Head of caudate nucleus (tissue), 42 donors: ENCODE results near the gene NINL.
"Not testable (repeated sequence)": the region's sequence is repeated elsewhere in the genome, so short reads cannot be mapped to it uniquely, and the experiment has no call there.

ENCODE experiments used
- DNase-seq, 42 donors: peaks; one replicate each; pipeline versions ENCODE4 v3.0.0 to v3.0.0-alpha.2; 2020 to 2021; ENCODE audit warnings: mixed read lengths in 7 of 42
- intact Hi-C: fragments of 100-400 bp; cut with DNase I; formaldehyde crosslinking; loops from one replicate; pipeline ENCODE4 v1.15.0; 2022

Gene NINL

DNA sequence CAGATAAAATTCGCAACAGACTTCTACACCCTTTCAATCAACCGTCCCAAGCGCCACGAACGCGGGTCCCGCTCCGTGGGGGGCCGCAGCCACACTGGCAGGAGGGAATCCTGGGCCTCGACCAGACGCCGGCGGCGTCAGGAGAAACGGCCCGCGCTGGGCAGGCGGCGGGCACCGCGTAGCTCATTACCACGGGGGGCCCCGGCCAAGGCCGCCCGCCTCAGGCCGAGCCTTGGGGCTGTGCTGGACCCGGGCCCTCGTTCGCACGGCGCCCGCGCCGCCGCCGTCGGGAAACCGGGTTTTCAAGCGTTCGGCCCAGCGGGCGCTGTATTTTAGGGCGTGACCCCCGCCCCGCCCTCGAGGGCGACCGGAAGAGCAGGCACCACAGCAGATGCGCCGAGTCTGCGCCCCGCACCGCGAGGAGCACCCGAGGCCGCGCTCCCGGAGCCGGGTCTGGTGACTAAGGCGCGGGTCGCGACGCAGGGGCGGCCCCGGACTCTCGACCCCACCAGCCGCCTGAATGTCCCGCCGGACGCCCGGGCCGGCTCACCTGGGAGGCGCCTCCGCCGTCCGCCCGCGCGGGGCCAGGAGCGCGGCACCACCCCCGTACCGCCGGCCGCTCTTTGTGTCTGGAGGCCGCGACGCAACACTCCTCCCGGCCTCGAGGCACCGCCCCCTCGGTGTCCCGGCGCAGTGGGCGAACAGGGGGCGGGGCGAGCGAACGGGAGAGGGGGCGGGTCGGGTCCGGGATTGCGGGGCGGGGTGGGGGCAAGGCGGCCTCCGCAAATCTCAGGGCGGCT is at the start of gene NINL:
Gene NINL (minus strand): TSS at position 627 of the 800 bp plus-strand sequence. CDS start 58,944 bp downstream, outside the sequence.
- intact Hi-C loops: no loop called here
- peak in 38 of 42 donors; percentile 16 to 76 (median 45) for DNase-seq

DNA sequence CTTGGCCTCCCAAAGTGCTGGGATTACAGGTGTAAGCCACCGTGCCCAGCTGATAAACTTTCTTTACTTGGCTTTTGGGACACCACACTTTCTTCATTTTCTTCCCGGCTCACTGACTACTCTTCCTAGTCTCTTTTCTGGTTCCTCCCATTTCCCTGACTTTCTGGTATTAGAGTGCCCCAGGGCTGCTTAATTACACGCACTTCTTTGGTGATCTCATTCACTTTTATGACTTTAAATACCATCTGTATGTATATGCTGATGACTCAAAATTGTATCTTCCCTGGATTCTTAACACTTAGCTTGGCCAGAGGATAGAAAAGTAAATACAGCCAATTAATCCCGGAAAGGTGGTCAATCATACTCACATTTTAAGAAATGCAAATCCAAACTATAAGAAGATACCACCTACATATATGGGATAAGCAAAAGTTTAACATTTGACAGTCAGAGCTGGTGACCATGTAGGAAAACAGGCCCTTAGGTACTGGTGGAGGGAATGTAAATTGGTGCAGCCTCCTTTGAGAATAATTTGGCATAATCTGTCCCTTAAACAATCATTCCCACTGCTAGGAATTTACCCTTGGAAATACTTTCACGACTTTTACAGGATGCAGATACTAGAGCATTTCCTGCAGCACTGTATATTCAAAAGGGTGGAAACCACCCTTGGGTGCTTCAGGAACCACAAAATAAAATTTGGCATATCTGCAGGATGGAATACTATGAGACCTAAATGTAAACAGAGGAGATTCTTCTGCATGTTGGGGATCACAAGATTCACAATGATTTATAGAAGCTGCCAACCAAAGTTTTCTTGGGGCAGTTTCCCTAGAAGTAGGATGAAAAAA is 47.8 kb upstream of the NINL start:
- intact Hi-C loops: no loop called here
- DNase-seq: no peak

DNA sequence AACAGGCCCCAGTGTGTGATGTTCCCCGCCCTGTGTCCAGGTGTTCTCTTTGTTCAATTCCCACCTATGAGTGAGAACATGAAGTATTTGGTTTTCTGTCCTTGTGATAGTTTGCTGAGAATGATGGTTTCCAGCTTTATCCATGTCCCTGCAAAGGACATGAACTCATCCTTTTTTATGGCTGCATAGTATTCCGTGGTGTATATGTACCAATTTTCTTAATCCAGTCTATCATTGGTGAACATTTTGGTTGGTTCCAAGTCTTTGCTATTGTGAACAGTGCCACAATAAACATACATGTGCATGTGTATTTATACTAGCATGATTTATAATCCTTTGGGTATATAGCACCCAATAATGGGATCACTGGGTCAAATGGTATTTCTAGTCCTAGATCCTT is 45.3 kb upstream of the NINL start:
- intact Hi-C loops: not testable (repeated sequence)

DNA sequence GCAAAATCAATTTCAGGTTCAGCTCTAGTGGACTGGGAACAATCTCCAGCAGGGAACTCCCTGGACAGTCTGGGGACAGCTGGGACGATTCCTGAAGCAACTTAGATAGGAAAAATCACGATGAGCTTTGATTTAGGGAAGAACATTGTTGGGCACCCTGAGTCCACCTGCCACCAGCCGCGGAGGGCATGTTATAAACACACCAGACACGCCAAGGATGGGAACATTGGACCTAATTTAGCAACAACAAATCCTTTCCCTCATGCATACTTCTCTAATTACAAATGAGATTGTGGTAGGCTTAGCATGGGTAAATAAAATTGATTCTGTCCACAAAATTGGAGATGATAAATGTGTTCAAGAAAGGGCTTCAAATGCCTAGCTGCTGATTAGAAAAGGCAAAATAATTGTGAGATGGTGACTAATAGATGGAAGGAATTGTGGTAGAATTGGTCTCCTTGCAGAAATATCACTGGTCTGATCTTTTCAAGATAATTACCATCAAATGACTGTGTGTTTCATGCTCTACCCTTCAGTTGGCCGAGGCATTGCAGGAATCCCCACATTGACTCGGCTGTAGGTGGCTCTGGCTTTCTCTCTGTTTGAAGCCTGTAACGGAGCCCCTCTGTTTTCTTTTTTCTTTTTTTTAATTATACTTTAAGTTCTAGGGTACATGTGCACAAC is 44.6 kb upstream of the NINL start:
- DNase-seq: no peak
- intact Hi-C loops: loop anchor here (10.0 kb wide), 2 partner anchors 85 to 225 kb away; partner anchors contain the start of gene GINS1

More for the DNA sequence above, 45.3 kb upstream of the NINL start:
- DNase-seq: not testable (repeated sequence)

DNA sequence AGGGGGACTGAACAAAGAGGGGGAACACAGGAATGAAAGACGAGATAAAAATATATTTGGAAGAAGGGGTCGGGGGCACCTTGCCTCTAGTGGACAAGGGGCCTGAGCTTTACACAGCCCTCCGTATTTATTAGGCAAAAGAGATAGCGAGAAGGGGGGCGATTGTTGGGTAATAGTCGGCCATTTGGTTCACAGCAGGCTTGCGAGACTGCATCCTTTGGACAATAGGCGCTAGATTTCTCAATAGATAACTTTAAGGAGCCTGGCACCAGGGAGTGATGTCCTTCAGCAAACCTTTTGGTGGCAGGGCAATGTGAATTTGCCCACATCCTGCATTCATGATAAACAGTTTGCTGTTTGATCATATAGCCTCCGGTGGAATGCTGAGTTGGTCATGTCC is 41.4 kb upstream of the NINL start:
- no peak for DNase-seq
- intact Hi-C loops: loop anchor here (10.0 kb wide), 2 partner anchors 82 to 222 kb away; partner anchors contain the start of gene GINS1

DNA sequence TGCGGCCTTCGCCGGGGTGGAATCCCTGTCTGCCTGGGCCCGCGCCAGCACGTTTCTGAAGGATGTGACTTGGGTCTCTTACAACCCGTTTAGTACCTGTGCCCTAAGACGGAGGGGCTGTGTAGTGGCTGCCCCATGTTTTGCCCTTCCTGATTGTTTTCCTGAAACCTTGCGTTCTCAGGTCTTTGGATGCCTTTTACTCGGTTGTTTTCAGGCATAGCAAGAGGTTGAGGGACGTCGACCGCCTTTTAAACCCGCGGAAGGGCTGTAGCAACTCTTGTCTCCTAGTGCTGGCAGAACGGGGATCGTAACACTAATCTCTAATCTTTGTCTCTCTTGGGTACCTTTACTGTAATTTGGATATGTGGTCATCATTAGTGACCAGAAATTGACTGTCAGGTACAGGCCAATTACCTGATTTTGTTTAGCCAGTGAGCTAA is 39.2 kb upstream of the NINL start:
- DNase-seq: peak in 11 of 42 donors; percentile 38 to 71 (median 58)

DNA sequence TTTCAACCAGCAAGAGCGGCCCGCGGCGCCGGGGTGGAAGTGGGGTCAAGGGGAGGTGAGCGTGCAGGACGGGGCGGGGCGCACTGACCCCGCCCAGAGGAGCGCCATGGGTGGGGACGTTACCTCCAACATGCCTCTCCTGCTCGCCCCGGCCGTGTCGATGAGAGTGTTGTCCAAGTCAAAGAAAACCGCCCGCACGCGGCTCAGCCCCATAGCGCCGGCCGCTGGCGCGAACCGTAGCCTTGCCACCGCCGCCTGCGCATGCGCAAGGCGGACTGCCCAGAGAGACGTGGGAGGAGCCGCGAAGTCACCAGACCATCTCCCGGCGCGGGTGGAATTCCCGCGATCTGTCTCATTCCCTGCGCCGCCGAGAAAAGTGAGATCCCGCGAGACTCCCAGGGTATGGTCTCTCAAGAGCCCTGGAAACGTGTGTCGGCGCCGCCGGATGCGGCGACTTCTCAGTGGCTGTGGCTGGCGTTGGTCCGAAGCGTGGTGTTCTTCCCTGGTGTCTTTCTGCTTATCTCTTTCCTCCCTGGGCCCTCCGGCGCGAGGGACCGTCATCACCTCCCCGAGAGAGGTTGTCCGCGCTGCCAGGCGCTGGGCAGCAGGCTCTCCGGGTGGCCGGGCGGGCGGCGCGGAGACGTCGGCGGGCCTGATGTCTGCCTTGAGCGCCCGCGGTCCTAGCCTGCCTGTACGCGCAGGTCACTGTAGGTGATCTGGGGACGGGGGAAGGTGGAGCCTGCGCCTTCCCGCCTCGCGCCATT is 38.6 kb upstream of the NINL start, which contains the start of gene NANP:
Gene NANP (minus strand): TSS at position 279 of the 764 bp plus-strand sequence. CDS start 66 bp downstream, at position 213.
- intact Hi-C loops: loop anchor here (5.0 to 10.0 kb wide), 4 partner anchors 73 to 243 kb away; partner anchors contain the start of genes GINS1 and ZNF337
- peak; percentile 87 to 97 (median 93) for DNase-seq

More for the DNA sequence above, 39.2 kb upstream of the NINL start:
- intact Hi-C loops: loop anchor here (5.0 to 10.0 kb wide), 4 partner anchors 73 to 243 kb away; partner anchors contain the start of genes GINS1 and ZNF337

DNA sequence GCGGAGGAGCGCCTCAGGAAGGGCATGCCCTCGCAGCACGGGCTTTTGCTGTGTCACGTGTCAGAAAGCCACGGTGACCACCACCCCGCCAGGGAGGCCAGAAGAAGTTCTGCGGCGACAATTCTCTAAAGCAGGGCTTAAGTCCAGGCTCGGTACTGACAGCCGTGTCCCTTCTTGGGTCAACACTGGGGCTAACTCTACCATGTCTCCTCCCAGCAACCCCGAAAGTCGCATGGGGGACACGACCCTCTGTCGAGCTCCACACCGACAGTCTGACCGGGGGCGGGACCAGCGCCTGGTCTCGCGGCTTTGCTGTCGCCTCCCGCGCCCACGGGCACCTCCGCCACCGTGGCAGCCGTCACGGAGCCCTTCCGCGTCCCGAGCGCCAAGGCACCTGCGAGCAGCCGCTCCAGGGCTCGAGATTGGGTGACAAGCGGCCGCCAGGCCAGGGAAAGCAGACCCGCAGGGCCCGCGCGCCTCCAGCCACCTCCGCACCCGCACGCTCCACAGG is 37.9 kb upstream of the NINL start:
- intact Hi-C loops: loop anchor here (5.0 to 10.0 kb wide), 4 partner anchors 74 to 244 kb away; partner anchors contain the start of genes GINS1 and ZNF337
- peak in 38 of 42 donors; percentile 19 to 65 (median 41) for DNase-seq

DNA sequence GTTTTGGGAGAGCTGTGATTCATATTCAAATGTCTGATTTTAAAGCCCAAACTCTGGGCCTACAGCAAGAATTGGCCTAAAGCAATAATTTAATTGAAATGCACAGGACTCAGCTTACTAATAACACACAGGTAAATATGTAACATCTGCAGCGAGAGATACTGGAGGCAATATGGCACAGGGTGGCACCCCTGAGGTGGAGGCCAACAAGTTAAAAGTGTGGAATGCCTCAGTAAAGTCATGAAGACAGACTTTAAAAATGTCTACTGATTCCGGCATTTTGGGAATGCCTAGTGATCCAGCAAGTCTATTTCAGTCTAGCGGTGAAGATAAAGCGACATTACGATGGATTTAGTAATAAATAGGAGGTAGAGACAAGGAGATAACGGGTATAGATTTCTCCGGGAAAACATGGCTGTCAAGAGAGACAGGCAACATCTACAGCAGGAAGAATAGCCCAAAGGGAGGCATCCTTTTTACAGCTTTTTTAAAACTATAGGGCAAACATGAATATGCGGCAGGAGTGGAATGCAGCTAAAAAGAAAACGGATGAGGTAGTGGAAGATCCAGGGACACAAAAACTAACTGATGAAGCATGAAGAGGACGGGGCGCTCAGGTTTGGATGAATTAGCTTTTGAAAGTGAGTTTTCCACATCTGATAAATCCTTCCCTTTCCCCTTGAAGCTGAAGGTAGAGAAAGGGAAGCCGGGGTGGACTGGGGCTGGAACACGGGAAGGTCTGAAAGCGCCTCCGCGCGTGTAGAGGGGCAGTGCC is 37.3 kb upstream of the NINL start:
- DNase-seq: peak in 10 of 42 donors; percentile 8 to 66 (median 26)
- intact Hi-C loops: loop anchor here (5.0 to 10.0 kb wide), 4 partner anchors 75 to 245 kb away; partner anchors contain the start of genes GINS1 and ZNF337

DNA sequence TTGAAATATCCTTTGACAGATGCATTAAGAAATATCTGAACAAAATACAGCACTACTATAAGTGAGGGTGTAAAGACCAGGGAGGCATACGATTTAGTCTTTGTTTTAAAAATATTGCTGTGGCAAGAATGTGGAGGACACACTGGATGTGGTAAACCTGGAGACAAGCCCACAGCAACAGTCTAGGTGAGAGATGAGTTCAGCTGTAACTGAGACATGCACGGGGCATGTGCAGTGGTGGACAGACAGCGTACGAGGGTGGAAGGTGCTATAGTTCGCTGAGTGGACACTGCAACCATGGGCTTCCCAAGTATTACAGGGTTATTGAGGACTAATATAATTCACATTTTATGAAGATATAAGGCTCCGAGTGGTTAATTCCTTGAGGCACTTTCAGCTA is 36.7 kb upstream of the NINL start:
- intact Hi-C loops: loop anchor here (5.0 to 10.0 kb wide), 4 partner anchors 75 to 245 kb away; partner anchors contain the start of genes GINS1 and ZNF337
- DNase-seq: peak in 1 of 42 donors; percentile 26

DNA sequence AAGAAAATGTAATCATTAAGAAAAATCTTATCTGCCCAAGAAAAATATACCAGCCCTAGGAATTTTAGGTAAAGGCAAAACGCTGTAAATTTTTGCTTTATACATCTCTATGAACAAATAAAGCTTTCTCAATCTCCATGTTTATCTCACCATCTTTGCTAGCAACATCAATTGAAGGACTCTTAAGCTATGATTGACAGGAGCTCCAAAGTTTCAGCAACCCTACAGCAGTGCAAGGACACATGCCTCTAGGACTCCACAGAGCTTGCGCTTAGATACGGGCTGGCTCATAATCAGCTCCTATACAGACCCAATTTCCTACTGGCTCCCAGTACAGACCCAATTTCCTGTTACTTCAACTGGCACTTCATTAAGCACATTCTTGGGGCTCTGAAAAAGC is 34.2 kb upstream of the NINL start:
- intact Hi-C loops: no loop called here
- no peak for DNase-seq

DNA sequence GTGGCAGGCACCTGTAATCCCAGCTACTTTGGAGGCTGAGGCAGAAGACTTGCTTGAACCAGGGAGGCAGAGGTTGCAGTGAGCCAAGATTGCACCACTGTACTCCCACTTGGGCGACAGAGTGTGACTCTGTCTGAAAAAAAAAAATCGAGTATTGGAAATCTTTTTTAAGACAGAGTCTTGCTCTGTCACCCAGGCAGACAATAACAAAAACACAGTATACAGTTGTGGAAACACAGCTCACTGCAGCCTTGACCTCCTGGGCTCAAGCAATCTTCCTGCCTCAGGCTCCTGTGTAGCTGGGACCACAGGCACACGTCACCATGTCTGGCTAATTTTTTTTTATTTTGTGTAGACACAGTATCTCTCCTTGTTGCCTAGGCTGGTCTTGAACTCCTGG is 23.4 kb upstream of the NINL start:
- intact Hi-C loops: no loop called here
- no peak for DNase-seq

DNA sequence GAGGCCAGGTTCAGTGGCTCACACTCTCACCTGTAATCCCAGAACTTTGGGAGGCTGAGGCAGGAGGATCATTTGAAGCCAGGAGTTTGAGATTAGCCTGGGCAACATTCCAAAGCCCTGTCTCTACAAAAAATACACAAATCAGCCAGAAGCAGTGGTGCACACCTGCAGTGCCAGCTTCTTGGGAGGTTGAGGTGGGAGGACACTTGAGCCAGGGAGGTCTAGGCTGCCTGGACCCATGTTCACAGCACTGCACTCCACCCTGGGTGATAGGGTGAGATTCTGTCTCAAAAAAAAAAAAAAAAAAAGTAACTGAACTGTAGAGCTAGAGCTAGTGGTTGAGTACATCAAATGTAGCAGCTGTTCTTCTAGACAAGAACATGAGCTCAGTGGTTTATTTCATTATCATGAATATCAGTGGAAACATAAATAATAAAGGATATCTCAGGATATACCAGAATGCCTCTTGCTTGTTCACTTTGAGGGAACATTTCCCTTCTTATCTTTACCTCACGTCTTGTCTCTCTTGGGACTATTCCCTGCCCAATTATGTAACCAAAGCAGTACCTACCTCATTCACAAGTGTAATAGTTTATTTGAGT is 20.9 kb upstream of the NINL start:
- no peak for DNase-seq
- intact Hi-C loops: no loop called here

DNA sequence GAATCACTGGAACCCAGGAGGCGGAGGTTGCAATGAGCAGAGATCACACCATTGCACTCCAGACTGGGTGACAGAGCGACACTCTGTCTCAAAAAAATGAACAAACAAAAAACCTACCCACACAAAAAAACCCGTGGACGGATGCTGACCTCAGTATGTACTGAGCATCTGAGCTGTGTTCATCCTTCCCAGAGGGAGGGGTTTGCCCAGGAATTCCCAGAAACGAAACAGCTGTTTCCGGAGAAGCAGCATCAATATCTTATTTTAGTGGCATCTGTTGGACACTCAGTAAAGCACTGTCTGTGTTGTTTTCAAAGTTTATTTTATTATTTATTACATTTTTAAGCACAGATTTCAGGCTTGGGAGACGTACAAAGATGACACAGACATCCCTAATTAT is 19.8 kb upstream of the NINL start:
- DNase-seq: no peak
- intact Hi-C loops: no loop called here

DNA sequence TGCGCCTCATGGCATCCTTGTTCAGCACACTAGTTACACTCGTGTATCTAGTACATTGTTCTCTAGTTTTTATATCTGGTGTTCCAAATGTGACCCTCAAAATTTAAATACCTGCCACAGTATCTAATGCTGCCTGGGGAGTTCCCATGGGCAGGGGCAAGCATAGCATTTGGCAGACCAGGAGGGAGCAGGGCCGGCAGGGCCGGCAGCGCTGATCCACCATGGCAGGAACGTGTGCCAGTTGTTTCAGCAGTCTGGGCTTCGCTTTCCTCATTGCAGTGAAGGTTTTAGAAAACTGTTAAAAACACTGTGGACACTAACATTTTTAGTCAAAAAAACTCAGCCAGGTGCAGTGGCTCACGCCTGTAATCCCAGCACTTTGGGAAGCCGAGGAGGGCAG is 19.3 kb upstream of the NINL start:
- intact Hi-C loops: no loop called here
- DNase-seq: no peak

DNA sequence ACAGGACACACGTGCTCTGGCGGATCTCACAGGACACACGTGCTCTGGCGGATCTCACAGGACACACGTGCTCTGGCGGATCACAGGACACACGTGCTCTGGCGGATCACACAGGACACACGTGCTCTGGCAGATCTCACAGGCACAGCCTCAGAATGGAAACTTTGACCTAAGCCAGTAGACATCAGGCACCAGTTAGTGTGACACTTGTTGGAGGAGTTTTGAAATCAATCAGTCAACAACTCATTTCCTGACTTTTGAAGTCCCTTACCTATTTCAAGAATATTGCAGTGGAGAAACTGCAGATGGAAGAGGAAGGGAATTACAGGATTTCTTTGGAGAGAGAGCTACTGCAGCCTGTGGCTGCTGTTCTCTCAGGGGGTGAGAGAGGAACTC is 17.6 kb upstream of the NINL start:
- DNase-seq, intact Hi-C loops: not testable (repeated sequence)
